ENCODE data around the gene RNF20.

The RNF20 gene

DNA sequence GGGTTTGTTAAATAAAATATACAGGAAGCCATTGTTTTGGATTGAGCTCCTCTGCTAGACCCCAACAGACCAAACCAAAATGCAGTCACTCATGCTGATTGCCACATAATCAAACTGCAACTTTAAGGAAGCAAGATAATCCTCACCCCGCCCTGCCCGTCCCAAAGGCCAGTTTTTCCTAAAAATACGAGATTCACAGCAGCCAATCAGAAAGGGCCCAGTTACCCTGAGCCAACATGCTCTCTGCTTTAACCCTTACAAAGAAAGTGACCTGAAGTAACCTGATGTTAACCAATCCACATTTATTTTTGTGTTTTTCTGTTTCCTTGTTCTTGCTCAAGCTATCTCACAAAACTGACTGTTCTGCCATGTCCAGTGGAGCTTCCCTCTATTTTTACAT lies 21.5 kb upstream of the RNF20 start:
- DNase-seq (ENCODE audit: low read depth in 1 of 2, low spot score in 1 of 2): no peak
- H3K27me3 ChIP-seq (ENCODE audit: insufficient read depth, poor library complexity, severe bottlenecking): no peaks in the 10 kb centered on the region
- H3K27ac ChIP-seq (replicated peaks): no peak overlapping the region
- no peak overlapping the region for H3K4me3 ChIP-seq (replicated peaks; ENCODE audit: insufficient read depth, low read length)
- TF ChIP-seq REST (IDR thresholded peaks at IDR 0.05; ENCODE audit: insufficient replicate concordance, low read depth): no peak
- no peak for TF ChIP-seq CTCF (IDR thresholded peaks at IDR 0.05; ENCODE audit: insufficient read depth, low read length)
- TF ChIP-seq SPI1 (IDR thresholded peaks at IDR 0.05; ENCODE audit: borderline replicate concordance, low read depth): no peak
- no peak for TF ChIP-seq POLR2AphosphoS5 (IDR thresholded peaks at IDR 0.05; ENCODE audit: low read depth)
- TF ChIP-seq GABPA (IDR thresholded peaks at IDR 0.05; ENCODE audit: low read depth): no peak

DNA sequence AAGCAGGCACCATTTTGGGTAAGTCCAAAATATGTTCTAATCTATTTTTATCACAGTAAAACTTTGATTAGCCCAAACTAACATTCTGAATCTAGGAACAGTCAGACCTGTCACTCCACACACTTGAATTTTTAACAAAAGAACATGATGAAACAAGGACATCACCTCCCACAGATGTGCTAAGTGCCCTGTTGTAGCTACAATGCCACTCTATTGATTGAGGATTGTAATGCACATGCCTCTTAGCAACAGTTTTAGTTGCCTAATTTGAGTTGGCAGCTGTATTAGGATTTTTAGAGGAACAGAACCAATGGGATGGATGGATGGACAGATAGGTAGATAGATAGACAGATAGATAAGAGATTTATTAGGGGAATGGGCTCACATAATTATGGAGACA lies 20.3 kb upstream of the RNF20 start:
- no peak overlapping the region for H3K4me3 ChIP-seq (replicated peaks; ENCODE audit: insufficient read depth, low read length)
- no peak for DNase-seq (ENCODE audit: low read depth in 1 of 2, low spot score in 1 of 2)
- TF ChIP-seq GABPA (IDR thresholded peaks at IDR 0.05; ENCODE audit: low read depth) (no peak), CTCF (IDR thresholded peaks at IDR 0.05; ENCODE audit: insufficient read depth, low read length) (no peak), REST (IDR thresholded peaks at IDR 0.05; ENCODE audit: insufficient replicate concordance, low read depth) (no peak), SPI1 (IDR thresholded peaks at IDR 0.05; ENCODE audit: borderline replicate concordance, low read depth) (no peak), POLR2AphosphoS5 (IDR thresholded peaks at IDR 0.05; ENCODE audit: low read depth) (no peak)
- no peaks in the 10 kb centered on the region for H3K27me3 ChIP-seq (ENCODE audit: insufficient read depth, poor library complexity, severe bottlenecking)
- no peak overlapping the region for H3K27ac ChIP-seq (replicated peaks)

DNA sequence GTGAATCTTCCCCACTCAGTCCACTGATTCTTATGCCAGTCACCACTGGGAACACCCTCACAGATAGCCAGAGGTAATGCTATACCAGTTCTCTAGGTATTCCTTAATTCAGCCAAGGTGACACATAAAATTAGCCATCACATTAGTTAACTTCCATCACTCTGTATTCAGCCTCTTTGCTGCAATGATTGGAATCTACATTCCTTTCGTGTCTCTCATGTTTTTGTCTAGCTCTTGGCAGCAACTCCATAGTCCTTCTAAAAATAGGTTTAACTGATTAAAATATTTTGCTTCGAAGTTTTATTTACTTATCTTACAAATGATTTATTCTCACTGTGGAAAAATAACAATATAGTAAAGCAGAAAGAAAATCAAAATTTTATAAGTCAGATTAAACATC lies 19.6 kb upstream of the RNF20 start:
- DNase-seq (ENCODE audit: low read depth in 1 of 2, low spot score in 1 of 2): no peak
- no peak overlapping the region for H3K4me3 ChIP-seq (replicated peaks; ENCODE audit: insufficient read depth, low read length)
- no peak for TF ChIP-seq CTCF (IDR thresholded peaks at IDR 0.05; ENCODE audit: insufficient read depth, low read length)
- no peak for TF ChIP-seq POLR2AphosphoS5 (IDR thresholded peaks at IDR 0.05; ENCODE audit: low read depth)
- no peak for TF ChIP-seq GABPA (IDR thresholded peaks at IDR 0.05; ENCODE audit: low read depth)
- no peak for TF ChIP-seq REST (IDR thresholded peaks at IDR 0.05; ENCODE audit: insufficient replicate concordance, low read depth)
- no peak for TF ChIP-seq SPI1 (IDR thresholded peaks at IDR 0.05; ENCODE audit: borderline replicate concordance, low read depth)
- H3K27me3 ChIP-seq (ENCODE audit: insufficient read depth, poor library complexity, severe bottlenecking): no peaks in the 10 kb centered on the region
- H3K27ac ChIP-seq (replicated peaks): no peak overlapping the region
